Measurements from ENCODE around the gene TMOD1. TPM values are rescaled to one million over a fixed set of nuclear protein-coding genes. Genes with fewer than 3 reads are reported as not detected.
A peak's percentile ranks its signal among the peaks of the same experiment; 100 is the strongest.

The TMOD1 gene
- total and polyA plus RNA-seq, 2 of the 8 experiments (the other 6 are each of a cell fraction or from before 2014, with no cell fraction given), result 0.17 to 0.88 TPM

DNA sequence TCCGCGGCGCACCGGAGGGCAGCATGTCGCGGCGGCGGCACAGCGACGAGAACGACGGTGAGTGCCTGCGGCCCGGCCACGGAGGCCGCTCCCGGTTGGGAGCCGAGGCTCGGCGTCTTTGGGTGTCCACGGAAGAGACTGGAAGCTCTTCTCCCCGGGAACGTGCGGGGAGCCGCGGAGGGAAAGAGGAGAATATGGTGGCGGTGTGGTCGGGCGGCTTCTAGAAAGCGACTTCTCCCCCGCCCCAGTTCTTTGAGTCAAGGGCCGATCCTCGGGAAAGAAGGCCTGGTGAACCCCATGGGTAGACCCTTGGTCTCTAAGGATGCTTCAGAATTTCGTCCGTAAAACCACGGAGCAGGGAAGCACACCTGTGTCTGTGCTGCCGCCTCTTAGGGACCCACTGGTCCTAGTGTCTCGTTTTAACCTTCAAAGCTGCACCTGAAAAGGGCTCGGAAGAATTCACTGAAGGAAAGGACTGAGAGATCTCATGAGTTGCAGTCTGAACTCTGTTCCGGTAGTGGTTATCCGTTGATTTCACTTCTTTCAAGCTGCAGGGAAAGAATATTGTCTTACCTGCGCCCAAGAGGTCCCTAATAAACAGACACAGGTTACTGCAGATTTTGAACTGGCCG, 132.5 kb downstream of the TMOD1 start:
- no peak overlapping the region for H3K18ac ChIP-seq (ENCODE audit: extremely low read depth, low read length)
- peak overlapping the region; percentile 70 to 91 (median 87) for H3K4me3 ChIP-seq (ENCODE audit: extremely low read depth in 1 of 4, insufficient read depth in 2 of 4, low read depth in 3 of 4, low read length in 4 of 4)
- no peak overlapping the region for H2BK12ac ChIP-seq (ENCODE audit: low read depth, low read length)
- H4K5ac ChIP-seq (ENCODE audit: insufficient read length, low read depth, low read length), result peak overlapping the region; percentile 13
- H2AK5ac ChIP-seq (ENCODE audit: low read depth, low read length), result no peak overlapping the region
- H2BK20ac ChIP-seq (ENCODE audit: low read length), result no peak overlapping the region
- no peak overlapping the region for H3K4ac ChIP-seq (replicated peaks; ENCODE audit: insufficient read length, low read depth, low read length)
- no peaks in the 10 kb centered on the region for H3K36me3 ChIP-seq (ENCODE audit: control insufficient read depth in 2 of 4, insufficient read depth in 4 of 4, low read length in 3 of 4)
- no peaks in the 10 kb centered on the region for H3K9me3 ChIP-seq (ENCODE audit: insufficient read depth in 2 of 2, low read depth in 1 of 2, low read length in 1 of 2)
- H3K14ac ChIP-seq (ENCODE audit: insufficient read length), result no peak overlapping the region
- peaks cover 5% of the 10 kb centered on the region for H3K23me2 ChIP-seq (ENCODE audit: low read depth, low read length)
- H3K9ac ChIP-seq (replicated peaks in 1 of 4; ENCODE audit: extremely low read depth in 1 of 4, low read depth in 3 of 4, low read length in 3 of 4), result peak overlapping the region; percentile 85 to 96 (median 90)
- peaks cover 0 to 11% (median 4%) of the 10 kb centered on the region in 4 experiments; a peak in 6 of 7 replicates for H3K4me1 ChIP-seq (replicated peaks in 1 of 4; ENCODE audit: control insufficient read depth in 3 of 4, insufficient read depth in 4 of 4, low read length in 3 of 4)
- peak overlapping the region; percentile 72 to 89 for H3K4me2 ChIP-seq (ENCODE audit: insufficient read depth in 1 of 2, low read depth in 2 of 2, low read length in 2 of 2)
- 8% methylated on average over 14 of the region's 43 CpGs; no CpG with 5 or more reads in 1 of the 2 experiments for WGBS, 2 experiments (ENCODE audit: extremely low coverage in 1 of 2, insufficient coverage in 1 of 2, insufficient read length in 1 of 2, insufficient replicate concordance in 2 of 2, low coverage in 1 of 2, low lambda C conversion rate in 2 of 2, missing lambda C conversion rate in 1 of 2)
- H4K8ac ChIP-seq (ENCODE audit: extremely low read depth, insufficient read depth, low read length), result peak overlapping the region; percentile 90
- FAIRE-seq (no peak), DNase-seq (ENCODE audit: low read depth in 1 of 2, low spot score in 2 of 2) (no peak)
- H3K23ac ChIP-seq (ENCODE audit: insufficient read length), result no peak overlapping the region
- peak overlapping the region; percentile 35 for H4K91ac ChIP-seq (replicated peaks; ENCODE audit: insufficient read length, low read length)
- H4K20me1 ChIP-seq (replicated peaks in 1 of 2; ENCODE audit: control insufficient read depth in 1 of 2, insufficient read depth in 2 of 2, low read length in 2 of 2), result peaks cover 11 to 13% of the 10 kb centered on the region in 2 experiments
- peaks cover 32 to 80% of the 10 kb centered on the region in 2 experiments for H3K79me2 ChIP-seq (ENCODE audit: control insufficient read depth in 1 of 2, insufficient read depth in 2 of 2, low read length in 2 of 2)
- H2BK5ac ChIP-seq (ENCODE audit: low read depth, low read length), result peak overlapping the region; percentile 97; the same call in 1 of the 2 replicates
- ChIA-PET POLR2A (ENCODE audit: partially characterized antibody) (interaction anchor here (0.8 to 2.3 kb wide), 9 partner anchors 9 to 1015 kb away, joined by 3 to 9 read pairs (median 7); no protein-coding TSS in a partner anchor), CTCF (ENCODE audit: partially characterized antibody) (interaction anchor here (0.9 to 3.0 kb wide), 4 partner anchors 12 to 267 kb away, joined by 3 to 16 read pairs (median 4); no protein-coding TSS in a partner anchor)
- no peak overlapping the region for H3K56ac ChIP-seq (replicated peaks; ENCODE audit: insufficient read length, low read depth, low read length)
- H3K27ac ChIP-seq (ENCODE audit: low read depth, low read length), result peak overlapping the region; percentile 98
- no peak overlapping the region; the same call in 1 of the 2 replicates for H2BK15ac ChIP-seq (ENCODE audit: low read length)
- H3K27me3 ChIP-seq (replicated peaks in 1 of 4; ENCODE audit: control insufficient read depth in 3 of 4, extremely low read depth in 1 of 4, insufficient read depth in 3 of 4, low read length in 3 of 4), result no peaks in the 10 kb centered on the region
- H3K79me1 ChIP-seq (ENCODE audit: low read depth, low read length), result peaks cover 5% of the 10 kb centered on the region
- H2AFZ ChIP-seq (ENCODE audit: low read length), result no peak overlapping the region
- no peak overlapping the region for H2BK120ac ChIP-seq (replicated peaks; ENCODE audit: low read depth, low read length)
- TF ChIP-seq CHD1 (IDR thresholded peaks at IDR 0.05; ENCODE audit: low read depth, low read length) (no peak), JUN (IDR thresholded peaks at IDR 0.05; ENCODE audit: low read depth, low read length) (no peak), HDAC2 (IDR thresholded peaks at IDR 0.05; ENCODE audit: borderline replicate concordance in 1 of 2, low read depth in 2 of 2, low read length in 2 of 2) (no peak), RNF2 (IDR thresholded peaks at IDR 0.05; ENCODE audit: borderline replicate concordance, low read depth, low read length, missing control alignments, poor library complexity, severe bottlenecking) (no peak), RXRA (IDR thresholded peaks at IDR 0.05; ENCODE audit: insufficient read depth, low read depth, low read length) (no peak), ASH2L (IDR thresholded peaks at IDR 0.05; ENCODE audit: low read length) (peak; percentile 80), EGR1 (IDR thresholded peaks at IDR 0.05; ENCODE audit: borderline replicate concordance, low read depth, low read length) (no peak), TCF12 (IDR thresholded peaks at IDR 0.05; ENCODE audit: low read depth, low read length) (0 out of 2 replicates have a peak, but pooled peaks have one; percentile 4), ZNF274 (IDR thresholded peaks at IDR 0.05; ENCODE audit: borderline replicate concordance, extremely low read depth, low read length) (no peak)
- TF ChIP-seq, protein P1, sequence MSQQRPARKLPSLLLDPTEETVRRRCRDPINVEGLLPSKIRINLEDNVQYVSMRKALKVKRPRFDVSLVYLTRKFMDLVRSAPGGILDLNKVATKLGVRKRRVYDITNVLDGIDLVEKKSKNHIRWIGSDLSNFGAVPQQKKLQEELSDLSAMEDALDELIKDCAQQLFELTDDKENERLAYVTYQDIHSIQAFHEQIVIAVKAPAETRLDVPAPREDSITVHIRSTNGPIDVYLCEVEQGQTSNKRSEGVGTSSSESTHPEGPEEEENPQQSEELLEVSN (IDR thresholded peaks at IDR 0.05), result no peak
- TF ChIP-seq, protein P2, sequence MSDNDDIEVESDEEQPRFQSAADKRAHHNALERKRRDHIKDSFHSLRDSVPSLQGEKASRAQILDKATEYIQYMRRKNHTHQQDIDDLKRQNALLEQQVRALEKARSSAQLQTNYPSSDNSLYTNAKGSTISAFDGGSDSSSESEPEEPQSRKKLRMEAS (IDR thresholded peaks at IDR 0.05), result no peak

Measured in H1 (cell line).